Naive thymus-derived CD8-positive, alpha-beta T cell (primary cell): ENCODE measurements around the gene ZC3H7B. TPM values are rescaled to one million over a fixed set of nuclear protein-coding genes. Genes with fewer than 3 reads are reported as not detected.
A peak's percentile ranks its signal among the peaks of the same experiment; 100 is the strongest.

ENCODE experiments used
- ATAC-seq, 2 donors: fragments of 150-1000 bp; cut with Tn5 transposase in 1 of 2; sonication (Bioruptor Pico), chemical (Tn5 transposase) in 1 of 2; 1 replicate in 1 of 2; 2 replicates in 1 of 2; pipeline ENCODE4 v1.10.0; 2021; ENCODE audit warnings: mild to moderate bottlenecking in 2 of 2, moderate library complexity in 2 of 2
- POLR2A ChIA-PET: fragments of 350-600 bp; sonication (Branson Sonifier 250); formaldehyde crosslinking; loops from one replicate; lab custom pipeline; 2021; ENCODE audit warnings: antibody characterized with exemption; lab: Charles Lee
- DNase-seq, 10 donors: peaks; one replicate each; pipeline versions ENCODE4 v3.0.0 to v3.0.0-alpha.2; 2020 to 2022
- H3K27ac Mint-ChIP-seq, 10 donors: one replicate each; pipeline ENCODE4 v1.8.0; 2020 to 2022; ENCODE audit warnings: mild to moderate bottlenecking in 10 of 10, mixed read lengths in 10 of 10, moderate library complexity in 4 of 10, inconsistent platforms in 1 of 10
- H3K27me3 Mint-ChIP-seq, 5 donors: one replicate each; pipeline ENCODE4 v1.8.0; 2021 to 2022; ENCODE audit warnings: mixed read lengths in 5 of 5
- H3K36me3 Mint-ChIP-seq, 3 donors: one replicate each; pipeline ENCODE4 v1.8.0; 2020 to 2022; ENCODE audit warnings: mixed read lengths in 3 of 3, mild to moderate bottlenecking in 2 of 3, inconsistent platforms in 1 of 3
- H3K4me1 Mint-ChIP-seq, 4 donors: one replicate each; pipeline ENCODE4 v1.8.0; 2021 to 2022; ENCODE audit warnings: mixed read lengths in 4 of 4
- H3K4me3 Mint-ChIP-seq, 10 donors: one replicate each; pipeline ENCODE4 v1.8.0; 2020 to 2022; ENCODE audit warnings: mild to moderate bottlenecking in 10 of 10, mixed read lengths in 10 of 10, moderate library complexity in 6 of 10, inconsistent platforms in 1 of 10
- H3K9me3 Mint-ChIP-seq, 9 donors: one replicate each; pipeline ENCODE4 v1.8.0; 2020 to 2022; ENCODE audit warnings: mixed read lengths in 9 of 9, mild to moderate bottlenecking in 3 of 9, inconsistent platforms in 1 of 9, moderate library complexity in 1 of 9
- polyA plus RNA-seq, 3 donors: library from polyadenylated mRNA; unstranded; fragments of 300-500 nt; fragmentation: Illumina TruSeq; gene quantifications; one replicate each; pipeline ENCODE4 v1.2.3, GENCODE V29; 2021
- total RNA-seq, 8 experiments: library from RNA in 2 of 8; stranded (reverse) in 2 of 8; gene quantifications; one replicate each; pipeline ENCODE4 v1.2.3 and lab custom pipeline; 2021 to 2026

The ZC3H7B gene
- total and polyA plus RNA-seq, 5 experiments from 2014 or later: 0.65 to 48.1 (median 1.5) TPM

- H3K27ac Mint-ChIP-seq: peak overlapping the region in 5 of 10 donors; percentile 9 to 74 (median 37)
- no peak for DNase-seq
- H3K4me3 Mint-ChIP-seq: no peak overlapping the region
- POLR2A ChIA-PET: no interaction called here
- H3K9me3 Mint-ChIP-seq: no peaks in the 10 kb centered on the region
- H3K36me3 Mint-ChIP-seq: peaks cover 5 to 85% (median 9%) of the 10 kb centered on the region in 3 donors
- peaks cover 0 to 7% (median 0%) of the 10 kb centered on the region in 4 donors for H3K4me1 Mint-ChIP-seq
- no peaks in the 10 kb centered on the region for H3K27me3 Mint-ChIP-seq
- no peak for ATAC-seq
Observed at GRCh38 chr22:41350087-41350486, 48.8 kb downstream of the ZC3H7B start.

DNA sequence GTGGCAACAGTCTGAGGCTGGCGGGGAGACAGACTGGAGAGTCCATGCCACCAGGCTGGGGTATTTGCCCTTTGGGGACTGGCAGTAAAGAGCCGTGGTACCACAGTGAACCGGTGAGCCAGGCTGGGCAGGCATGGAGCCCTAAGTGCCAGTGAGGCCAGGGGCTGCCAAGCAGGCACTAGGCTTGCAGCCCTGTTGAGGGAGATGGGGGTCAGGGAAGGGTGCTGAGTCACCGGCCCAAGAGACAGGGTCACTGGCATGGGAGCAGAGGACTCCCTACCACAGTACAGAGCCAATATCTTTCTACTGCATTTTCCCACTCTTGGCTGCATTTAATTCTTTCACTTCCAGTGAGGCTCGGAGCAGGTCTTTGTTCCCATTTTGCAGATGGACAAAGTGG, 49.7 kb downstream of the ZC3H7B start:
- H3K4me1 Mint-ChIP-seq: peaks cover 0 to 7% (median 0%) of the 10 kb centered on the region in 4 donors
- no peaks in the 10 kb centered on the region for H3K9me3 Mint-ChIP-seq
- no peaks in the 10 kb centered on the region for H3K27me3 Mint-ChIP-seq
- H3K4me3 Mint-ChIP-seq: no peak overlapping the region
- POLR2A ChIA-PET: interaction anchor here (0.6 kb wide), 1 partner anchor 292 kb away, joined by 5 read pairs; no protein-coding TSS in a partner anchor
- peak overlapping the region in 1 of 10 donors; percentile 74 for H3K27ac Mint-ChIP-seq
- ATAC-seq: no peak
- DNase-seq: no peak
- H3K36me3 Mint-ChIP-seq: peaks cover 5 to 84% (median 9%) of the 10 kb centered on the region in 3 donors

DNA sequence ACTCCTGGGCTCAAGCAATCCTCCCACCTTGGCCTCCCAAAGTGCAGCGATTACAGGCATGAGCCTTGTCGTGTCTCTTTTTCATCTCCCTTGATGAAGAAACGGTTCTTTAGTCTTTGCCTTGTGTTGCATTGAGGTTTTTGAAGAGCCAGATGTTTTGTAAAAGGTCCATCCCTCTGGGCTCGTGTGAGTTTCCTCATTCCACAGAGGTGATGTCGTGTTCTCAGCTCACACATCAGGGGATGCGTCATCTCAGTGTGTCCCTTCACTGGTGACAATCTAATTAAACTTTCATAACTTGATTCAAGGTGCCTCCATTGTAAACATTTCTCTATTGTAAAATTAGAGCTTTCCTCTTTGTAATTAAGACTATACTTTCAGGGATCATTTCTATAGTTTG, 50.7 kb downstream of the ZC3H7B start:
- H3K27me3 Mint-ChIP-seq: no peaks in the 10 kb centered on the region
- DNase-seq: no peak
- ATAC-seq: no peak
- H3K4me1 Mint-ChIP-seq: peaks cover 0 to 7% (median 0%) of the 10 kb centered on the region in 4 donors
- no peak overlapping the region for H3K4me3 Mint-ChIP-seq
- H3K27ac Mint-ChIP-seq: no peak overlapping the region
- H3K36me3 Mint-ChIP-seq: peaks cover 5 to 82% (median 7%) of the 10 kb centered on the region in 3 donors
- POLR2A ChIA-PET: no interaction called here
- H3K9me3 Mint-ChIP-seq: no peaks in the 10 kb centered on the region

- Mint-ChIP-seq H3K4me3 (no peak overlapping the region), H3K36me3 (peaks cover 5 to 73% (median 5%) of the 10 kb centered on the region in 3 donors), H3K4me1 (peaks cover 0 to 7% (median under 1%) of the 10 kb centered on the region in 4 donors), H3K9me3 (no peaks in the 10 kb centered on the region), H3K27ac (peak overlapping the region in 5 of 10 donors; percentile 21 to 76 (median 48)), H3K27me3 (no peaks in the 10 kb centered on the region)
- no peak for DNase-seq
- ATAC-seq: no peak
- POLR2A ChIA-PET: no interaction called here
Observed at GRCh38 chr22:41353862-41354575, 52.7 kb downstream of the ZC3H7B start.

- POLR2A ChIA-PET: no interaction called here
- Mint-ChIP-seq H3K27ac (peak overlapping the region in 2 of 10 donors; percentile 36 to 85), H3K9me3 (no peaks in the 10 kb centered on the region), H3K4me3 (no peak overlapping the region), H3K27me3 (no peaks in the 10 kb centered on the region), H3K36me3 (peaks cover 3 to 67% (median 5%) of the 10 kb centered on the region in 3 donors), H3K4me1 (peaks cover 0 to 6% (median 2%) of the 10 kb centered on the region in 4 donors)
- DNase-seq: no peak
- ATAC-seq: no peak
Observed at GRCh38 chr22:41354979-41355378, 53.7 kb downstream of the ZC3H7B start.

DNA sequence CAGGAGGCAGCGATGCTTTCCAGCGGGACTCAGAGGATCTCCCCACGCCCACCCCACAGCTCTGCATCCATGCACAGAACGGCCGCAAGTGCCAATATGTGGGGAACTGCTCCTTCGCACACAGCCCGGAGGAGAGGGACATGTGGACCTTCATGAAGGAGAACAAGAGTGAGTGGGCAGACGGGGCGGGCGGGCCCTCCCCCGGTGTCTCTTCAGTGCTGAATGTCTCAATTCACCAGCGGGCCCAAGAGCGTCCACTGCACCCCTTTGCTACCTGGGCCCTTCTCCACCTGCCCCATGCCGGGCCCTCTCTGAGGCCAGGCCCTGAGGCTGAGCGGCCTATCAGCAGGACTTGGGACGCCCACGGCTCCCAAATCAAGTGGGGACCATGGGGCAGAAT, 54.6 kb downstream of the ZC3H7B start:
- no peaks in the 10 kb centered on the region for H3K9me3 Mint-ChIP-seq
- H3K4me3 Mint-ChIP-seq: no peak overlapping the region
- peaks cover 0 to 60% (median 3%) of the 10 kb centered on the region in 3 donors for H3K36me3 Mint-ChIP-seq
- peaks cover 0 to 5% (median 2%) of the 10 kb centered on the region in 4 donors for H3K4me1 Mint-ChIP-seq
- ATAC-seq (no peak), DNase-seq (no peak)
- POLR2A ChIA-PET: no interaction called here
- H3K27me3 Mint-ChIP-seq: no peaks in the 10 kb centered on the region
- no peak overlapping the region for H3K27ac Mint-ChIP-seq

- Mint-ChIP-seq H3K27me3 (no peaks in the 10 kb centered on the region), H3K36me3 (peaks cover 0 to 53% (median 3%) of the 10 kb centered on the region in 3 donors), H3K9me3 (no peaks in the 10 kb centered on the region), H3K4me3 (no peak overlapping the region), H3K4me1 (peaks cover 0 to 5% (median 2%) of the 10 kb centered on the region in 4 donors), H3K27ac (no peak overlapping the region)
- no peak for ATAC-seq
- DNase-seq: no peak
- POLR2A ChIA-PET: no interaction called here
Observed at GRCh38 chr22:41356430-41357028, 55.2 kb downstream of the ZC3H7B start.

- H3K27me3 Mint-ChIP-seq: no peaks in the 10 kb centered on the region
- H3K27ac Mint-ChIP-seq: no peak overlapping the region
- peaks cover 0 to 5% (median 2%) of the 10 kb centered on the region in 4 donors for H3K4me1 Mint-ChIP-seq
- H3K36me3 Mint-ChIP-seq: peaks cover 0 to 48% (median 0%) of the 10 kb centered on the region in 3 donors
- no peaks in the 10 kb centered on the region for H3K9me3 Mint-ChIP-seq
- POLR2A ChIA-PET: no interaction called here
- ATAC-seq (no peak), DNase-seq (no peak)
- no peak overlapping the region for H3K4me3 Mint-ChIP-seq
Observed at GRCh38 chr22:41357191-41357590, 55.9 kb downstream of the ZC3H7B start.

- no peak overlapping the region for H3K27ac Mint-ChIP-seq
- no peak for ATAC-seq
- H3K4me1 Mint-ChIP-seq: peaks cover 0 to 5% (median 2%) of the 10 kb centered on the region in 4 donors
- H3K9me3 Mint-ChIP-seq: no peaks in the 10 kb centered on the region
- no peaks in the 10 kb centered on the region for H3K27me3 Mint-ChIP-seq
- peaks cover 0 to 35% (median 0%) of the 10 kb centered on the region in 3 donors for H3K36me3 Mint-ChIP-seq
- no peak overlapping the region for H3K4me3 Mint-ChIP-seq
- no peak for DNase-seq
- POLR2A ChIA-PET: no interaction called here
Observed at GRCh38 chr22:41358927-41359326, 57.6 kb downstream of the ZC3H7B start.

DNA sequence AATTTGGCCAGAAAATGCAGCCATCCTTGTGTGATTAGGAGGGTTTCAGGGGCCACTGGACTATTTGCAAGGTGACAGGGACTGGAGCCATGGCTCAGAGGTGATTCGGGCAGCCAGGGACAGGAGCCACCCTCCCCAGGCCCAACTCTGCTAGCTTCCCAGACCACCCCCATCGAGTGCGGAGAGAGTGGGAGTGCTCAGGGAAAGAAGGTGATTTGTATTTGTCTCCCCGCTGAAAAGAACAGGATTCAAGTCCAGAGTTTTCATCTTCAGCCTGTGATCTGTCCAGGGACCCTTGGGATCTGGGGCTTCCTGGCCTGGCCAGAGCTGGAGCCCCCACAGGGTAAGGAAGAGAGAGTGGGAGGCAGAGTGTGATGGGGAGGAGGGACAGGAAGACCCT, 58.1 kb downstream of the ZC3H7B start:
- Mint-ChIP-seq H3K4me1 (peaks cover 0 to 5% (median 0%) of the 10 kb centered on the region in 4 donors), H3K4me3 (no peak overlapping the region), H3K27ac (peak overlapping the region in 1 of 10 donors; percentile 65), H3K9me3 (no peaks in the 10 kb centered on the region), H3K27me3 (no peaks in the 10 kb centered on the region), H3K36me3 (peaks cover 0 to 32% (median 0%) of the 10 kb centered on the region in 3 donors)
- POLR2A ChIA-PET: no interaction called here
- no peak for ATAC-seq
- DNase-seq: no peak

DNA sequence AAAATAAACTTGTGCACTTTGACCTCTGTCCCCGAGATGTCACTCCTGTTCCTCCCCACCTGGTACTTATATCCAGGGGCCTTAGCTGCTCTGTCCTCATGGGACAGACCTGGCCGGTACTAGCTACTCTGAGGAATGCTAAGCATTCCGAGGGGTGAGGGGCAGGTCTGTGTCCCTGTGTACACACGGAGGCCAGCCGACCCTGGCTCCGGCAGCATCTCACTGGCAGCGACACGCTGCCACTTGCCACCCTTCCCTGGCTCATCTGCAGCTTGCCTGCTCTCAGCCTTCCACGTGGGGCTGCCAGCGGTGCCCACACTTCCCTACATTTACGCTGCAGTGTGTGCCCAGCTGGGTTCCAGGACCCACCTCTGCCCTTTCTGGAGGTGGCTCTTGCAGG, 58.8 kb downstream of the ZC3H7B start:
- H3K4me3 Mint-ChIP-seq: no peak overlapping the region
- peak overlapping the region in 1 of 10 donors; percentile 63 for H3K27ac Mint-ChIP-seq
- H3K36me3 Mint-ChIP-seq: peaks cover 0 to 25% (median 0%) of the 10 kb centered on the region in 3 donors
- no peaks in the 10 kb centered on the region for H3K27me3 Mint-ChIP-seq
- peaks cover 0 to 5% (median 0%) of the 10 kb centered on the region in 4 donors for H3K4me1 Mint-ChIP-seq
- POLR2A ChIA-PET: no interaction called here
- H3K9me3 Mint-ChIP-seq: no peaks in the 10 kb centered on the region
- no peak for DNase-seq
- no peak for ATAC-seq

- Mint-ChIP-seq H3K27me3 (peaks cover 0 to 9% (median 0%) of the 10 kb centered on the region in 5 donors), H3K9me3 (no peaks in the 10 kb centered on the region), H3K36me3 (peaks cover 0 to 14% (median 0%) of the 10 kb centered on the region in 3 donors), H3K27ac (peak overlapping the region in 1 of 10 donors; percentile 56), H3K4me3 (no peak overlapping the region), H3K4me1 (peaks cover 0 to 5% (median 2%) of the 10 kb centered on the region in 4 donors)
- POLR2A ChIA-PET: no interaction called here
- DNase-seq (no peak), ATAC-seq (no peak)
Observed at GRCh38 chr22:41361716-41362310, 60.5 kb downstream of the ZC3H7B start.

DNA sequence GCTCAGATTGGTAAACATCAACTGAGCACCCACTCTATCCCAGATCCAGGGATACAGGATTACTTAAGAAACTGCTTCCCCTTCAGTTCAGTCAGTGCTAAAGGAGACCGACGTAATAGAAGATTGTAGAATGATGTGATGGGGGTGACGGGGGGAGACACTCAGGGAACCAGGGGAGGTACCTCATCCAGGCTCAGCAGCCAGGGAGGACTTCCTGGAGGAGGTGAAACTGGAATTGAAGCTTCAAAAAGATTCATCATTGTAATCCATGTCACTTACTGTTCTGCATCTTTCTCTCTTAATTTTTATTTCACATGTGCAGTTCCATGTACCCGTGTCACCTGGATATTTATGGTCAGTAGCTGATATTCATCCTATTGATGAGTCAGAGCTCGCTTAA, 61.3 kb downstream of the ZC3H7B start:
- POLR2A ChIA-PET: no interaction called here

More for the DNA sequence above, 61.3 kb downstream of the ZC3H7B start:
- no peak for ATAC-seq
- Mint-ChIP-seq H3K9me3 (no peaks in the 10 kb centered on the region), H3K27ac (peak overlapping the region in 2 of 10 donors; percentile 20 to 43), H3K4me3 (no peak overlapping the region), H3K36me3 (peaks cover 0 to 9% (median 0%) of the 10 kb centered on the region in 3 donors), H3K27me3 (peaks cover 0 to 12% (median 0%) of the 10 kb centered on the region in 5 donors), H3K4me1 (peaks cover 0 to 8% (median 2%) of the 10 kb centered on the region in 4 donors)
- DNase-seq: no peak
